Fibroblast of upper back skin (primary cell): Measurements from ENCODE around the gene SCAND1.
A peak's percentile ranks its signal among the peaks of the same experiment; 100 is the strongest.
"Not testable (repeated sequence)": the region's sequence is repeated elsewhere in the genome, so short reads cannot be mapped to it uniquely, and the experiment has no call there.

Experiments
- DNase-seq: peaks from one replicate; pipeline ENCODE4 v3.0.0-alpha.2; 2013

The SCAND1 gene

GRCh38 chr20:35954200-35954906 is at the start of gene SCAND1:
Gene SCAND1, minus strand, starts transcription at chr20:35954502. Its CDS starts 218 bp downstream, at chr20:35954284.
- peak; percentile 95 for DNase-seq

GRCh38 chr20:36004045-36004444 is 49.7 kb upstream of the SCAND1 start:
- DNase-seq = no peak

GRCh38 chr20:36002855-36003254 is 48.6 kb upstream of the SCAND1 start:
- no peak for DNase-seq

- DNase-seq = not testable (repeated sequence)
Measured at GRCh38 chr20:36001331-36001730, 47.0 kb upstream of the SCAND1 start.

- DNase-seq = not testable (repeated sequence)
Measured at GRCh38 chr20:35996492-35996891, 42.2 kb upstream of the SCAND1 start.

- peak; percentile 75 for DNase-seq
Measured at GRCh38 chr20:35994994-35995453, 40.7 kb upstream of the SCAND1 start.

GRCh38 chr20:35992713-35993335 is 38.5 kb upstream of the SCAND1 start:
- peak; percentile 65 for DNase-seq

GRCh38 chr20:35991142-35991771 is 37.0 kb upstream of the SCAND1 start:
- DNase-seq = peak; percentile 12

- peak; percentile 15 for DNase-seq
Measured at GRCh38 chr20:35988910-35989463, 34.7 kb upstream of the SCAND1 start.

GRCh38 chr20:35985806-35986205 is 31.5 kb upstream of the SCAND1 start:
- no peak for DNase-seq

GRCh38 chr20:35984382-35984781 is 30.1 kb upstream of the SCAND1 start:
- no peak for DNase-seq

GRCh38 chr20:35981969-35982368 is 27.7 kb upstream of the SCAND1 start:
- no peak for DNase-seq

GRCh38 chr20:35979544-35979943 is 25.2 kb upstream of the SCAND1 start:
- no peak for DNase-seq

GRCh38 chr20:35978041-35978513 is 23.8 kb upstream of the SCAND1 start:
- no peak for DNase-seq

- DNase-seq = no peak
Measured at GRCh38 chr20:35975576-35976373, 21.5 kb upstream of the SCAND1 start.

GRCh38 chr20:35974256-35974655 is 20.0 kb upstream of the SCAND1 start:
- no peak for DNase-seq

- no peak for DNase-seq
Measured at GRCh38 chr20:35972462-35972861, 18.2 kb upstream of the SCAND1 start.

- no peak for DNase-seq
Measured at GRCh38 chr20:35971981-35972380, 17.7 kb upstream of the SCAND1 start.

- DNase-seq = no peak
Measured at GRCh38 chr20:35968930-35969329, 14.6 kb upstream of the SCAND1 start.

GRCh38 chr20:35967979-35968640 is 13.8 kb upstream of the SCAND1 start, which contains the start of gene CNBD2:
Gene CNBD2, plus strand, starts transcription at chr20:35968590. Its CDS starts 173 bp downstream, at chr20:35968763.
- no peak for DNase-seq

- no peak for DNase-seq
Measured at GRCh38 chr20:35963878-35964277, 9.6 kb upstream of the SCAND1 start.

GRCh38 chr20:35959291-35959690 is 5.0 kb upstream of the SCAND1 start:
- not testable (repeated sequence) for DNase-seq
